ENCODE data around the gene RAMACL. TPM values are rescaled to one million over a fixed set of nuclear protein-coding genes. Genes with fewer than 3 reads are reported as not detected.

The RAMACL gene
- total and polyA plus RNA-seq, 2 of the 4 experiments (the other 2 are of a cell fraction): 0.46 to 0.90 TPM

DNA sequence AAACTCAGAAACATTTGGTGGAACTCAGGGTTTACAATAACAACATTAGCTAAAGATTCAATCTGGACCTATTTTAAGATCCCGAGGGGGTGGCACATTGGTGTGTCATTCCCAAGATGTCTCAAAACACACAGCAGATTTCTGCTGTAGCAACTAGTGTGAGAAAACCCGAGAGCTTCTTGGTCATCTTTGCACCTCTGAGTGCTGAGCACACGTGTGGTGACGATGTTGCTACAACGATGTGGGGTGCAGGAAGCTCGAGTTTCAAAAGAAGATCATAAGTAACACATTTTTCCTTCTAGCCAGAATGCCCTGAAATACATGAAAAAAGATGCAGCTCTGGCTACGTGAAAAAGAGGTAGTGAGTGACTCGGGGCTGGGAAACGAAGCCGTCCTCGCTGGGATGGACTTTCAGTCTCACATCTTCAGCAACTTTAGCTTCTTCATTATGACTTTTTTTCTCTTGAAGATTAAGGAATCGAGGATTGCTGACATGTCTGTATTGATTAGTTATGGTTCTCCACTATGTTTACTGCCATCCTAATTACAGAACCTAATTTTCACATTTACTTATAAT lies 1.5 kb downstream of the RAMACL start:
- Histone ChIP-seq H3K36me3 (ENCODE audit: control insufficient read depth, insufficient read depth, low read length) (peaks cover 11% of the 10 kb centered on the region; the same call in 1 of the 2 replicates), H3K4me1 (ENCODE audit: control insufficient read depth, insufficient read depth, low read length) (peaks cover 18% of the 10 kb centered on the region), H3K27me3 (ENCODE audit: control insufficient read depth, insufficient read depth, low read length) (no peaks in the 10 kb centered on the region), H3K9me3 (ENCODE audit: control insufficient read depth, insufficient read depth, low read length) (no peaks in the 10 kb centered on the region), H3K4me3 (ENCODE audit: insufficient read depth, low read depth, low read length) (no peak overlapping the region), H2BK120ac (ENCODE audit: low read depth, low read length) (no peak overlapping the region), H3K56ac (ENCODE audit: extremely low read depth, insufficient read depth, low read length) (no peak overlapping the region), H2AK5ac (ENCODE audit: low read depth, low read length) (peak overlapping the region; percentile 30; the same call in 1 of the 2 replicates), H3K23ac (ENCODE audit: low read depth, low read length) (no peak overlapping the region), H3K79me1 (ENCODE audit: low read depth in 1 of 2, low read length in 2 of 2) (peaks cover 39 to 57% of the 10 kb centered on the region in 2 experiments), H4K20me1 (ENCODE audit: insufficient read depth, low read length) (peaks cover 20% of the 10 kb centered on the region; the same call in 1 of the 2 replicates), H2BK15ac (ENCODE audit: low read depth, low read length) (no peak overlapping the region), H3K14ac (replicated peaks; ENCODE audit: low read depth, low read length) (0 out of 2 replicates have a peak overlapping the region, but pooled peaks have one; percentile 41), H2BK20ac (ENCODE audit: low read depth, low read length) (no peak overlapping the region), H2AFZ (replicated peaks; ENCODE audit: low read length, poor library complexity) (no peak overlapping the region), H3K4me2 (ENCODE audit: low read depth, low read length) (no peak overlapping the region), H3K27ac (ENCODE audit: insufficient read depth, low read length) (no peak overlapping the region), H3K18ac (ENCODE audit: low read depth, low read length) (no peak overlapping the region), H3K4ac (ENCODE audit: low read depth, low read length) (no peak overlapping the region), H3K9ac (ENCODE audit: low read depth, low read length) (no peak overlapping the region), H2BK5ac (ENCODE audit: low read depth, low read length, poor library complexity, severe bottlenecking) (no peak overlapping the region), H4K91ac (ENCODE audit: insufficient read depth, low read depth, low read length) (no peak overlapping the region), H3K9me1 (ENCODE audit: insufficient read depth, low read length) (peaks cover 14% of the 10 kb centered on the region; the same call in 1 of the 2 replicates), H4K8ac (ENCODE audit: low read depth in 2 of 2, low read length in 2 of 2) (no peak overlapping the region), H4K5ac (ENCODE audit: low read depth, low read length) (no peak overlapping the region), H2AK9ac (replicated peaks; ENCODE audit: low read depth, low read length, poor library complexity) (no peak overlapping the region)
- ChIA-PET POLR2A (ENCODE audit: unreplicated experiment) (no interaction called here), CTCF (interaction anchor here (1.3 to 2.0 kb wide), 2 partner anchors 8 to 10 kb away, joined by 4 to 7 read pairs; no protein-coding TSS in a partner anchor)
- peak; percentile 27 for DNase-seq
- ATAC-seq (ENCODE audit: low read depth): no peak
- intact Hi-C loops (cut with micrococcal nuclease): no loop called here
- dilution Hi-C loops (cut with HindIII; ENCODE audit: low sequenced_read_pairs, unreplicated experiment): no loop called here
- in situ Hi-C loops (cut with MboI; ENCODE audit: low sequenced_read_pairs): no loop called here
- 88% methylated on average over 1 of the region's 12 CpGs; no CpG with 5 or more reads in 1 of the 2 experiments for WGBS, 2 experiments (ENCODE audit: extremely low coverage in 2 of 2, insufficient read length in 1 of 2)
- TF ChIP-seq BHLHE40 (IDR thresholded peaks at IDR 0.05; ENCODE audit: low read depth, low read length) (0 out of 2 replicates have a peak, but pooled peaks have one; percentile 25), MAFK (IDR thresholded peaks at IDR 0.05; ENCODE audit: low read depth, low read length) (no peak)
- BruUV-seq (replicated peaks): no TSS peak

All from IMR-90 (cell line).